ENCODE measurements around the gene IMPA2. TPM values are rescaled to one million over a fixed set of nuclear protein-coding genes. Genes with fewer than 3 reads are reported as not detected.
A peak's percentile ranks its signal among the peaks of the same experiment; 100 is the strongest.
"Not testable (repeated sequence)": the region's sequence is repeated elsewhere in the genome, so short reads cannot be mapped to it uniquely, and the experiment has no call there.

The IMPA2 gene
- total and polyA plus RNA-seq, 2 experiments from 2014 or later: 8.1 to 13.0 TPM

- H3K9ac ChIP-seq: no peak overlapping the region
- WGBS, 2 experiments (ENCODE audit: low coverage in 1 of 2, low lambda C conversion rate in 2 of 2, missing lambda C conversion rate in 2 of 2): 64 to 67% methylated on average over 2 of the region's 2 CpGs
- H3K4me2 ChIP-seq (ENCODE audit: unreplicated experiment): no peak overlapping the region
- H3K9me3 ChIP-seq (ENCODE audit: low read depth): no peaks in the 10 kb centered on the region
- in situ Hi-C loops (cut with MboI): no loop called here
- DNase-seq: no peak
- H3F3A ChIP-seq (ENCODE audit: insufficient read depth): peaks cover 21% of the 10 kb centered on the region
- H3K4me1 ChIP-seq (ENCODE audit: insufficient read depth): peaks cover 21% of the 10 kb centered on the region
- TF ChIP-seq EZH2 (IDR thresholded peaks at IDR 0.05; ENCODE audit: insufficient read depth, poor library complexity, severe bottlenecking): no peak
- TF ChIP-seq EZH2phosphoT487 (IDR thresholded peaks at IDR 0.05; ENCODE audit: insufficient read depth, low read depth): no peak
- no peaks in the 10 kb centered on the region for H3K79me2 ChIP-seq (ENCODE audit: insufficient read depth)
- no peak overlapping the region for H3K4me3 ChIP-seq
- H3K27ac ChIP-seq: no peak overlapping the region
- H3K9me2 ChIP-seq (ENCODE audit: insufficient read depth): no peaks in the 10 kb centered on the region
- no peaks in the 10 kb centered on the region for H4K20me1 ChIP-seq (ENCODE audit: insufficient read depth)
- no peaks in the 10 kb centered on the region for H3K27me3 ChIP-seq (replicated peaks; ENCODE audit: insufficient read depth)
- H2AFZ ChIP-seq: no peak overlapping the region
- H3K36me3 ChIP-seq (ENCODE audit: low read depth): no peaks in the 10 kb centered on the region
Measured at GRCh38 chr18:11957636-11958035, 23.7 kb upstream of the IMPA2 start.

- H3K79me2 ChIP-seq (ENCODE audit: insufficient read depth); H3K9me2 ChIP-seq (ENCODE audit: insufficient read depth); H3K9ac ChIP-seq; DNase-seq; H3K27ac ChIP-seq; H3K4me2 ChIP-seq (ENCODE audit: unreplicated experiment); in situ Hi-C loops (cut with MboI); H3K27me3 ChIP-seq (replicated peaks; ENCODE audit: insufficient read depth); H4K20me1 ChIP-seq (ENCODE audit: insufficient read depth); H2AFZ ChIP-seq; H3K9me3 ChIP-seq (ENCODE audit: low read depth); H3K36me3 ChIP-seq (ENCODE audit: low read depth); H3K4me3 ChIP-seq: not testable (repeated sequence)
- 96% methylated on average over 28 of the region's 33 CpGs; no CpG with 5 or more reads in 1 of the 2 experiments for WGBS, 2 experiments (ENCODE audit: low coverage in 1 of 2, low lambda C conversion rate in 2 of 2, missing lambda C conversion rate in 2 of 2)
- Histone ChIP-seq H3F3A (ENCODE audit: insufficient read depth) (peaks cover 21% of the 10 kb centered on the region), H3K4me1 (ENCODE audit: insufficient read depth) (peaks cover 33% of the 10 kb centered on the region)
Measured at GRCh38 chr18:11959651-11960050, 21.7 kb upstream of the IMPA2 start.

GRCh38 chr18:11960743-11961380 lies 20.4 kb upstream of the IMPA2 start:
- no peaks in the 10 kb centered on the region for H4K20me1 ChIP-seq (ENCODE audit: insufficient read depth)
- H3K4me1 ChIP-seq (ENCODE audit: insufficient read depth): peaks cover 23% of the 10 kb centered on the region
- no peak overlapping the region for H2AFZ ChIP-seq
- peaks cover 12% of the 10 kb centered on the region for H3F3A ChIP-seq (ENCODE audit: insufficient read depth)
- TF ChIP-seq EZH2phosphoT487 (IDR thresholded peaks at IDR 0.05; ENCODE audit: insufficient read depth, low read depth) (no peak), EZH2 (IDR thresholded peaks at IDR 0.05; ENCODE audit: insufficient read depth, poor library complexity, severe bottlenecking) (no peak)
- DNase-seq: no peak
- no peaks in the 10 kb centered on the region for H3K9me2 ChIP-seq (ENCODE audit: insufficient read depth)
- H3K4me2 ChIP-seq (ENCODE audit: unreplicated experiment): no peak overlapping the region
- no peaks in the 10 kb centered on the region for H3K36me3 ChIP-seq (ENCODE audit: low read depth)
- no peak overlapping the region for H3K4me3 ChIP-seq
- H3K27me3 ChIP-seq (replicated peaks; ENCODE audit: insufficient read depth): no peaks in the 10 kb centered on the region
- no peaks in the 10 kb centered on the region for H3K9me3 ChIP-seq (ENCODE audit: low read depth)
- WGBS, 2 experiments (ENCODE audit: low coverage in 1 of 2, low lambda C conversion rate in 2 of 2, missing lambda C conversion rate in 2 of 2): 91 to 94% methylated on average over 17 of the region's 17 CpGs
- in situ Hi-C loops (cut with MboI): no loop called here
- no peaks in the 10 kb centered on the region for H3K79me2 ChIP-seq (ENCODE audit: insufficient read depth)
- no peak overlapping the region for H3K9ac ChIP-seq
- H3K27ac ChIP-seq: no peak overlapping the region

GRCh38 chr18:11962597-11962996 lies 18.7 kb upstream of the IMPA2 start:
- DNase-seq: peak; percentile 6
- Histone ChIP-seq H3K9me3 (ENCODE audit: low read depth) (no peaks in the 10 kb centered on the region), H3K4me1 (ENCODE audit: insufficient read depth) (peaks cover 23% of the 10 kb centered on the region), H3K27me3 (replicated peaks; ENCODE audit: insufficient read depth) (no peaks in the 10 kb centered on the region), H3F3A (ENCODE audit: insufficient read depth) (peaks cover 12% of the 10 kb centered on the region), H3K4me3 (no peak overlapping the region), H3K36me3 (ENCODE audit: low read depth) (no peaks in the 10 kb centered on the region), H3K4me2 (ENCODE audit: unreplicated experiment) (no peak overlapping the region), H3K27ac (no peak overlapping the region), H3K79me2 (ENCODE audit: insufficient read depth) (no peaks in the 10 kb centered on the region), H3K9ac (no peak overlapping the region), H4K20me1 (ENCODE audit: insufficient read depth) (no peaks in the 10 kb centered on the region), H3K9me2 (ENCODE audit: insufficient read depth) (no peaks in the 10 kb centered on the region), H2AFZ (peak overlapping the region; percentile 71)
- in situ Hi-C loops (cut with MboI): no loop called here
- WGBS, 2 experiments (ENCODE audit: low coverage in 1 of 2, low lambda C conversion rate in 2 of 2, missing lambda C conversion rate in 2 of 2): 4 to 15% methylated on average over 1 of the region's 1 CpG
- TF ChIP-seq EZH2 (IDR thresholded peaks at IDR 0.05; ENCODE audit: insufficient read depth, poor library complexity, severe bottlenecking): no peak
- no peak for TF ChIP-seq EZH2phosphoT487 (IDR thresholded peaks at IDR 0.05; ENCODE audit: insufficient read depth, low read depth)
